HepG2 (cell line): ENCODE data around the gene HOXA10. TPM values are rescaled to one million over a fixed set of nuclear protein-coding genes. Genes with fewer than 3 reads are reported as not detected.

Source experiments
- ATF1 ChIP-seq: IDR thresholded peaks from 2 replicates; pipeline ENCODE4 v1.6.1; 2016; ENCODE audit warnings: mild to moderate bottlenecking, control low read depth
- CHD2 ChIP-seq: IDR thresholded peaks from 2 replicates; pipeline ENCODE4 v1.6.1; 2011; ENCODE audit warnings: low read depth, low read length, improper control_type of control experiment
- GATAD1 ChIP-seq: IDR thresholded peaks from 2 replicates; pipeline ENCODE4 v1.6.1; 2016; ENCODE audit warnings: missing genetic modification reagents, missing compliant biosample characterization
- GTF3A ChIP-seq: sonication (generic); formaldehyde crosslinking; conservative IDR thresholded peaks from 2 replicates; pipeline ENCODE4 v1.4.0; 2020; ENCODE audit warnings: mild to moderate bottlenecking, missing genetic modification reagents
- HNRNPLL ChIP-seq: fragments of 200-400 bp; formaldehyde crosslinking; IDR thresholded peaks from 2 replicates; pipeline ENCODE4 v1.6.1; 2017; ENCODE audit warnings: mild to moderate bottlenecking, low read depth, low read length; ENCODE audit not compliant: poor library complexity, severe bottlenecking
- MED8 ChIP-seq: sonication (generic); formaldehyde crosslinking; IDR thresholded peaks from 2 replicates; pipeline ENCODE4 v1.8.1; 2023; ENCODE audit warnings: mild to moderate bottlenecking, missing genetic modification reagents; ENCODE audit not compliant: insufficient replicate concordance
- NR2F1 ChIP-seq, 2 experiments: fragments of 450-650 bp in 1 of 2; formaldehyde crosslinking in 1 of 2; IDR thresholded peaks; 2 replicates each; pipeline versions ENCODE4 v1.5.0 to v1.6.1; 2016 to 2020; ENCODE audit warnings: mild to moderate bottlenecking in 1 of 2, missing compliant biosample characterization in 1 of 2, missing genetic modification reagents in 1 of 2, moderate library complexity in 1 of 2
- POGZ ChIP-seq: sonication (generic); formaldehyde crosslinking; IDR thresholded peaks from 2 replicates; pipeline ENCODE4 v1.4.0; 2020; ENCODE audit warnings: mild to moderate bottlenecking, missing genetic modification reagents
- POLR2AphosphoS5 ChIP-seq: IDR thresholded peaks from 2 replicates; pipeline ENCODE4 v1.6.1; 2012; ENCODE audit warnings: low read depth, low read length
- POLR2G ChIP-seq: fragments of 200-400 bp; formaldehyde crosslinking; IDR thresholded peaks from 2 replicates; pipeline ENCODE4 v1.6.1; 2018; ENCODE audit warnings: mild to moderate bottlenecking, low read depth, low read length, moderate library complexity
- RBM39 ChIP-seq: fragments of 200-400 bp; formaldehyde crosslinking; IDR thresholded peaks from one replicate; pipeline ENCODE4 v1.6.1; 2018; ENCODE audit warnings: antibody characterized with exemption, mild to moderate bottlenecking, low read depth, low read length; ENCODE audit not compliant: poor library complexity, severe bottlenecking
- RORA ChIP-seq: sonication (generic); formaldehyde crosslinking; IDR thresholded peaks from 2 replicates; pipeline ENCODE4 v1.5.0; 2020; ENCODE audit warnings: mild to moderate bottlenecking, missing genetic modification reagents, moderate library complexity
- SMARCE1 ChIP-seq: fragments of 450-650 bp; IDR thresholded peaks from 2 replicates; pipeline ENCODE4 v1.6.1; 2017; ENCODE audit warnings: borderline replicate concordance
- SYNCRIP ChIP-seq: fragments of 200-400 bp; formaldehyde crosslinking; IDR thresholded peaks from 2 replicates; pipeline ENCODE4 v1.6.1; 2018; ENCODE audit warnings: mild to moderate bottlenecking, low read depth, low read length; ENCODE audit not compliant: insufficient read depth
- ZC3H13 ChIP-seq: sonication (generic); formaldehyde crosslinking; IDR thresholded peaks from 2 replicates; pipeline ENCODE4 v1.8.1; 2023; ENCODE audit warnings: mild to moderate bottlenecking, missing genetic modification reagents, moderate library complexity
- ZFP36L2 ChIP-seq: sonication (generic); formaldehyde crosslinking; IDR thresholded peaks from 2 replicates; pipeline ENCODE4 v1.4.0; 2020; ENCODE audit warnings: missing genetic modification reagents
- ZNF598 ChIP-seq: sonication (generic); formaldehyde crosslinking; IDR thresholded peaks from 2 replicates; pipeline ENCODE4 v1.5.1; 2020; ENCODE audit warnings: mild to moderate bottlenecking, missing genetic modification reagents, borderline replicate concordance
- ZNF766 ChIP-seq: sonication (generic); formaldehyde crosslinking; IDR thresholded peaks from 2 replicates; pipeline ENCODE4 v1.5.0; 2020; ENCODE audit warnings: missing genetic modification reagents, borderline replicate concordance
- ZNF775 ChIP-seq: sonication (generic); formaldehyde crosslinking; IDR thresholded peaks from 2 replicates; pipeline ENCODE4 v1.4.0; 2020; ENCODE audit warnings: missing genetic modification reagents, mild to moderate bottlenecking, moderate library complexity, borderline replicate concordance
- polyA plus RNA-seq, 8 experiments: library from polyadenylated mRNA; depleted of rRNA in 3 of 8; stranded (reverse) in 7 of 8; unstranded in 1 of 8; fragments of >200 nt; fragmentation: Illumina TruSeq in 4 of 8; extraction: Trizol in 4 of 8; gene quantifications; 2 replicates each; pipeline versions ENCODE4 v1.2.1 to v1.2.3, GENCODE V29; 2011 to 2016; ENCODE audit warnings: low read depth in 4 of 8, missing spikeins in 1 of 8, mixed read lengths in 1 of 8; ENCODE audit not compliant: insufficient read depth in 1 of 8
- total RNA-seq, 5 experiments: library from RNA; depleted of rRNA; stranded (reverse); fragments of >200 nt; fragmentation: Illumina TruSeq; extraction: Trizol; gene quantifications; 2 replicates each; pipeline ENCODE4 v1.2.3, GENCODE V29; 2016; ENCODE audit warnings: low read depth in 1 of 5
- TF ChIP-seq, protein P1 (sequence below): sonication (generic); formaldehyde crosslinking; IDR thresholded peaks from 2 replicates; pipeline ENCODE4 v1.5.0; 2020; ENCODE audit warnings: mild to moderate bottlenecking, missing genetic modification reagents, moderate library complexity
- TF ChIP-seq, protein P2 (sequence below): sonication (generic); formaldehyde crosslinking; IDR thresholded peaks from 2 replicates; pipeline ENCODE4 v1.4.0; 2020; ENCODE audit warnings: missing genetic modification reagents
- TF ChIP-seq, protein P3 (sequence below): sonication (generic); formaldehyde crosslinking; IDR thresholded peaks from 2 replicates; pipeline ENCODE4 v1.4.0; 2020; ENCODE audit warnings: missing genetic modification reagents
- TF ChIP-seq, protein P4 (sequence below): sonication (generic); formaldehyde crosslinking; IDR thresholded peaks from 2 replicates; pipeline ENCODE4 v1.4.0; 2020; ENCODE audit warnings: missing genetic modification reagents

Gene HOXA10
- total and polyA plus RNA-seq, 2 of the 13 experiments (the other 11 are each of a cell fraction or from before 2014, with no cell fraction given), result not detected

DNA sequence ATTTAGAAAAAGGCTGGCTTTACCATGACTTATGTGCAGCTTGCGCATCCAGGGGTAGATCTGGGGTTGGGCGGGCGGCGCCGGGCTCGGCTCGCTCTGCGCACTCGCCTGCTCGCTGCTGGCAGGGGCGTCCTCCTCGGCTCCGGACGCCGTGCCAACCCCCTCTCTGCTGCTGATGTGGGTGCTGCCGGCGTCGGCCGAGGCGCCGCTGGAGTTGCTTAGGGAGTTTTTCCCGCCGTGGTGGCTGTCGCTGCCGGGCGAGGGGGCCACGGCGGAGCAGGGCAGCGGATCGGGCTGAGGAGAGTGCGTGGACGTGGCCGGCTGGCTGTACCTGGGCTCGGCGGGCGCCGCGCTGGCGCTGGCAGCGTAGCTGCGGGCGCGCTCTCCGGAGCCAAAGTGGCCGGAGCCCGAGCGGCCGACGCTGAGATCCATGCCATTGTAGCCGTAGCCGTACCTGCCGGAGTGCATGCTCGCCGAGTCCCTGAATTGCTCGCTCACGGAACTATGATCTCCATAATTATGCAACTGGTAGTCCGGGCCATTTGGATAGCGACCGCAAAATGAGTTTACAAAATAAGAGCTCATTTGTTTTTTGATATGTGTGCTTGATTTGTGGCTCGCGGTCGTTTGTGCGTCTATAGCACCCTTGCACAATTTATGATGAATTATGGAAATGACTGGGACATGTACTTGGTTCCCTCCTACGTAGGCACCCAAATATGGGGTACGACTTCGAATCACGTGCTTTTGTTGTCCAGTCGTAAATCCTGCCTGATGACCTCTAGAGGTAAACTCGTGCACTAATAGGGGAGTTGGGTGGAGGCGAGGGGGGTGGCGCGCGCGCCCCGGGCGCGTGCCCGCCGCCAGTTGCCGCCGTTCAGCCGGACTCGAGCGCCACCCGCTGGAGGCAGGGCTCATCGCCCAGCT lies 30.8 kb downstream of the HOXA10 start, which contains the start of gene HOXA5 (continued):
- TF ChIP-seq RBM39 (no peak), ATF1 (CRISPR knock-in tag) (no peak), GATAD1 (CRISPR knock-in tag) (no peak), GTF3A (CRISPR knock-in tag) (no peak), ZNF598 (CRISPR knock-in tag) (no peak), ZC3H13 (CRISPR knock-in tag) (peak; percentile 63), CHD2 (no peak), ZNF775 (CRISPR knock-in tag) (no peak), SMARCE1 (no peak), RORA (CRISPR knock-in tag) (no peak), ZFP36L2 (no peak), POLR2G (peak; percentile 55; the same call in 1 of the 2 replicates), SYNCRIP (no peak), POGZ (CRISPR knock-in tag) (peak; percentile 82), HNRNPLL (peak; percentile 98), POLR2AphosphoS5 (peak; percentile 34; the same call in 1 of the 2 replicates), MED8 (CRISPR knock-in tag) (no peak), NR2F1 (CRISPR knock-in tag; IDR thresholded peaks at IDR 0.05) (no peak), ZNF766 (CRISPR knock-in tag) (no peak)
- TF ChIP-seq, protein P1, sequence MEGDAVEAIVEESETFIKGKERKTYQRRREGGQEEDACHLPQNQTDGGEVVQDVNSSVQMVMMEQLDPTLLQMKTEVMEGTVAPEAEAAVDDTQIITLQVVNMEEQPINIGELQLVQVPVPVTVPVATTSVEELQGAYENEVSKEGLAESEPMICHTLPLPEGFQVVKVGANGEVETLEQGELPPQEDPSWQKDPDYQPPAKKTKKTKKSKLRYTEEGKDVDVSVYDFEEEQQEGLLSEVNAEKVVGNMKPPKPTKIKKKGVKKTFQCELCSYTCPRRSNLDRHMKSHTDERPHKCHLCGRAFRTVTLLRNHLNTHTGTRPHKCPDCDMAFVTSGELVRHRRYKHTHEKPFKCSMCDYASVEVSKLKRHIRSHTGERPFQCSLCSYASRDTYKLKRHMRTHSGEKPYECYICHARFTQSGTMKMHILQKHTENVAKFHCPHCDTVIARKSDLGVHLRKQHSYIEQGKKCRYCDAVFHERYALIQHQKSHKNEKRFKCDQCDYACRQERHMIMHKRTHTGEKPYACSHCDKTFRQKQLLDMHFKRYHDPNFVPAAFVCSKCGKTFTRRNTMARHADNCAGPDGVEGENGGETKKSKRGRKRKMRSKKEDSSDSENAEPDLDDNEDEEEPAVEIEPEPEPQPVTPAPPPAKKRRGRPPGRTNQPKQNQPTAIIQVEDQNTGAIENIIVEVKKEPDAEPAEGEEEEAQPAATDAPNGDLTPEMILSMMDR, result peak; percentile 77
- TF ChIP-seq, protein P2, sequence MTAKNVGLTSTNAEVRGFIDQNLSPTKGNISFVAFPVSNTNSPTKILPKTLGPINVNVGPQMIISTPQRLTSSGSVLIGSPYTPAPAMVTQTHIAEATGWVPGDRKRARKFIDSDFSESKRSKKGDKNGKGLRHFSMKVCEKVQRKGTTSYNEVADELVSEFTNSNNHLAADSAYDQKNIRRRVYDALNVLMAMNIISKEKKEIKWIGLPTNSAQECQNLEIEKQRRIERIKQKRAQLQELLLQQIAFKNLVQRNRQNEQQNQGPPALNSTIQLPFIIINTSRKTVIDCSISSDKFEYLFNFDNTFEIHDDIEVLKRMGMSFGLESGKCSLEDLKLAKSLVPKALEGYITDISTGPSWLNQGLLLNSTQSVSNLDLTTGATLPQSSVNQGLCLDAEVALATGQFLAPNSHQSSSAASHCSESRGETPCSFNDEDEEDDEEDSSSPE (CRISPR knock-in tag), result peak; percentile 25; the same call in 1 of the 2 replicates
- TF ChIP-seq, protein P3, sequence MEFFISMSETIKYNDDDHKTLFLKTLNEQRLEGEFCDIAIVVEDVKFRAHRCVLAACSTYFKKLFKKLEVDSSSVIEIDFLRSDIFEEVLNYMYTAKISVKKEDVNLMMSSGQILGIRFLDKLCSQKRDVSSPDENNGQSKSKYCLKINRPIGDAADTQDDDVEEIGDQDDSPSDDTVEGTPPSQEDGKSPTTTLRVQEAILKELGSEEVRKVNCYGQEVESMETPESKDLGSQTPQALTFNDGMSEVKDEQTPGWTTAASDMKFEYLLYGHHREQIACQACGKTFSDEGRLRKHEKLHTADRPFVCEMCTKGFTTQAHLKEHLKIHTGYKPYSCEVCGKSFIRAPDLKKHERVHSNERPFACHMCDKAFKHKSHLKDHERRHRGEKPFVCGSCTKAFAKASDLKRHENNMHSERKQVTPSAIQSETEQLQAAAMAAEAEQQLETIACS (CRISPR knock-in tag), result peak; percentile 99
- TF ChIP-seq, protein P4, sequence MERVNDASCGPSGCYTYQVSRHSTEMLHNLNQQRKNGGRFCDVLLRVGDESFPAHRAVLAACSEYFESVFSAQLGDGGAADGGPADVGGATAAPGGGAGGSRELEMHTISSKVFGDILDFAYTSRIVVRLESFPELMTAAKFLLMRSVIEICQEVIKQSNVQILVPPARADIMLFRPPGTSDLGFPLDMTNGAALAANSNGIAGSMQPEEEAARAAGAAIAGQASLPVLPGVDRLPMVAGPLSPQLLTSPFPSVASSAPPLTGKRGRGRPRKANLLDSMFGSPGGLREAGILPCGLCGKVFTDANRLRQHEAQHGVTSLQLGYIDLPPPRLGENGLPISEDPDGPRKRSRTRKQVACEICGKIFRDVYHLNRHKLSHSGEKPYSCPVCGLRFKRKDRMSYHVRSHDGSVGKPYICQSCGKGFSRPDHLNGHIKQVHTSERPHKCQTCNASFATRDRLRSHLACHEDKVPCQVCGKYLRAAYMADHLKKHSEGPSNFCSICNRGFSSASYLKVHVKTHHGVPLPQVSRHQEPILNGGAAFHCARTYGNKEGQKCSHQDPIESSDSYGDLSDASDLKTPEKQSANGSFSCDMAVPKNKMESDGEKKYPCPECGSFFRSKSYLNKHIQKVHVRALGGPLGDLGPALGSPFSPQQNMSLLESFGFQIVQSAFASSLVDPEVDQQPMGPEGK (CRISPR knock-in tag), result peak; percentile 5; the same call in 1 of the 2 replicates
